HG03342 (cell line): ENCODE results near the gene USP6.
"Not testable (repeated sequence)": the region's sequence is repeated elsewhere in the genome, so short reads cannot be mapped to it uniquely, and the experiment has no call there.

Experiments
- ATAC-seq: cut with Tn5 transposase; IDR thresholded peaks from one replicate; pipeline ENCODE4 v1.9.1; 2021; ENCODE audit warnings: mild to moderate bottlenecking, moderate library complexity; ENCODE audit not compliant: unreplicated experiment

Gene USP6

GRCh38 chr17:5121186-5121841 is 5.5 kb downstream of the USP6 start:
- ATAC-seq = no peak

GRCh38 chr17:5122056-5122455 is 6.2 kb downstream of the USP6 start:
- not testable (repeated sequence) for ATAC-seq

DNA sequence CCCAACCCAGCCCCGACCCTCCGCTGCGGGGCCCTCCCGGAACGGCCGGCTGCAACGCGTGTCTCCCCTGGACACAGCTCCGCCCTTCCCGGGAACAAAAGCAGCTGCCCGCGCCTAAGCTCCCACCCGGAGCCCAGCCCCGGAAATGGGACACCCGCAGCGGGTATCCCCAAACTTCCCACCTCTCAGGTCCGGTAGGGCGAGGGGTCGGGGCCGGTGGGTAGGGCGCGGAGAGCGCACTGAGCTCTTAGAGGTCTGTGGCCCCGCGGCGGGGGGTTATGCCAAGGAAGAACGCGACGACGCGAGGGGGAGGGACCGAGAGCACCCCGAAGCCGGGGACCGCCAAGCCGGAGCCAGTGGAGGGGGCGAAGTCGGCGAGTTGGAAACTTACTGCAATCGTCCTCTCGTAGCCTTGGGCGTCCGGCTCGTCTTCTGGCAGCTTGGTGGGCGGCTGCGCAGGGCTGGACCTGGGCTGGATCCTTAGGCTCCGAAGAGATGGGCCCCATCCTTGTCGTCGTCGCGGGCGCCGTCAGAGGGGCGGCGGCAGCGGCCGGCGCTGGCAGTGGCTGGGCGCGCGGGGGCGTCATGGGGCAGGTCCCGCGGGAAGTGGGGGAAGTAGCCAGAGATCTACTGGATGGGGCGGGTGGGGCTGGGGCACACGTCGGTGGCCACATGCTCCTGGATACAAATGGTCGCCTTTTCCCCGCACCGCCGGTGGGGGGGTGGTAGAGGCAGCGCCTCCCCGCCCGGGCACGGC is 6.9 kb downstream of the USP6 start:
- no peak for ATAC-seq

DNA sequence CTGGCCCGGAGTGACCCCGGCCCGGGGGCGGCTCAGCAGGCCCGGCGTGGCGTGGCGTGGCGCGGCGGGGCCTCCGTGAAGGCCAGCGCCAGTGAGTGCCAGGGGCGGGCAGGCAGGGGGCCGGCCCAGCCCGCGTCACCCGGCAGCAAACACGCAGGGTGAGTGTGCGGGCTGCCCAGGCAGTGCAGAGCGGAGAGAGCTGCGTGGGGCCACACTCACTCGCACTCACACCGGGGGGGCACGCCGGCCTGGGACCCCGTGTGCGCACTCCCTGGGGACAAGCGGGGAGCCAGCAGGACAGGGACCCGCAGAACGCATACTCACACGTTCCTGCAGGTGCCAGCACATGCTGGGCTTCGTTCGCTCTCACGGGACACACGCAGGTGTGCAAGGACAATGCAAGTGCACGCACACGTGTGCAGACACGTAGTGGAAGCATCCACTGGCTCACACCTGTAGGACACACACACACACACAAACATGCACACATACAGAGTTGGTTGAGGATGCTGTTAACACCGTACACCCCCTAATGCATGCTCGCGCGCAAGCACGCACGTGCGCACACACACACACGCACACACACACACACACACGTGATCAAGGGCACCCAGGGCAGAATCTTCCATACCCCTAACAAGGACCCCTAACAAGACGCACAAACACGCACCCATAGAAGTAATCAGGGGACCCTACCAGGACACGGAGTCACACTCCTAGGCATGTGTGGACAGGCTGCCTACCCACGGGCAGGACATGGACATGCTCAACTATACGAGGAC is 7.7 kb downstream of the USP6 start:
- no peak for ATAC-seq

DNA sequence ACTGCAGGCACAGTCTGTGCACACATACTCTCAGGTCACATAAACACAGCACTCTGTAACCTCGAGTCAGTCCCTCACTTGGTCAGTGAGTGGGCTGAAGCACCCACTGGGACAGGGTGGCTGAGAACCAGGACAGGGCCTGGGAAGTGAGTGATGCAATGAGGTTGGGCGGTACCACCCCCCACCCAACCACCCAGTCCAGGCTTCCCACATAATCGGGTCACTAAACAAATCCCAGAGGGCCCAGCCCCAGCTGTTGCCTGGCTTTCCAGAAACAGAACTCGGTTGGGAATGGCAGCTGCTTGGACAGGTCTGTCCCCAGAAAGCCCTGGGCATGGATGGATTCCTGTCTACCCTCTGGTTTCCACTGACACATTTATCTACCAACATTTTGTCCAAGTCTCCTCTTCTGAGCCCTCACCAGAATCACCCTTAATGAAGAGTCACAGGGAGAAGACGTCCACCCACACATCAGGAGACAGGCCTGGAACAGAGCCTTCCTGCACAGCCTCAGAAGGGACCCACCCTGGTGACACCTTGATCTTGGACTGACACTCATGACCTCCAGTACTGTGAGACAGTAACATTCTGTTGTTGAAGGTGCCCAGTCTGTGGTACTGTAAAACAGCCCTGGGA is 8.4 kb downstream of the USP6 start:
- ATAC-seq = not testable (repeated sequence)

DNA sequence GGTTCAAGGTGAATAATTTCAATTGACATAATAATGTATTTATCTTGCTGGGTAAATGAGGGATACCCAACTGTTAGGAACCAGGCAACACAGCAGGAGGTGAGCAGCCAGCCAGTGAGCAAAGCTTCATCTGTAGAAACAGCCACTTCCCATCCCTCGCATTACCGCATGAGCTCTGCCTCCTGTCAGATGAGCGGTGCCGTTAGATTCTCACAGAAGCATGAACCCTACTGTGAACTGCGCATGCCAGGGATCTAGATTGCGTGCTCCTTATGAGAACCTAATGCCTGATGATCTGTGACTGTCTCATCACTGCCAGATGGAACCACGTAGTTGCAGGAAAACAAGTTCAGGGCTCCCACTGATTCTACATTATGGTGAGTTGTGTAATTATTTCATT is 9.1 kb downstream of the USP6 start:
- not testable (repeated sequence) for ATAC-seq

DNA sequence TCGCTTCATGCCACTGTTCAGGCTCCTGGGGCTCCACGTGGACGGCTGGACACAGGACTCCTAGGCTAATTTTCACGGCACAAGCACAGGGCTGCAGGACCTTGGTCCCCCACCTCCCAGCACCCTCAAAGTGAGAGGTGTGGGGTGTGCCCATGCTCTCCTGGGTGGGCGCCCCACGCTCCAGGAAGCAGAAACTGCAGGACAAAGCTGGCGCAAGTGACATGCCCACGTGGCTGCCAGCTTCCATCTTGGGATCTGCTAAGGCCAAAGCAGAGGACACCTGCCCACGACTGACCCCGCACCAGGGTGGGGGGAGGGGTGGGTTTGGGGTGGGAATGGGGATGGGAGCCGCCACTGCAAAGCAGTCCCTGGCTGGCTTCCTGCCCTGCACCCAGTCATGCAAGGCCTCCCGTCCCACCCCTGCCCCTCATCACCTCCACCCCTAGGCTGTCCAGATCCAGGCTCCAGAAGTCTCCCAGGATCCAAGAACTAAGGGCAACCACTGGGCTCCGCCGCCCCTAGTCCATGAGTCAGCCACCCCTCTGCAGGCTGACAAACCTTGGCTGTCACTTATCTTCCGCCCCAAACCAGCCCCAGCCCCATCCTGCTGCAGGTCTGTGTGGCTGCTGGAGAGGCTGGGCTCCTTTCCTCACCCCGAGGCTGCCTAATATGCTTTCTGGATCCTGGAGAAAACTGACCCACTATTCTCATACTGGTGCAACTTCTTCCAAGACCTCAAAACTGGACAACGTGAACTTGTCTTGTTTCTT is 11.1 kb downstream of the USP6 start:
- no peak for ATAC-seq

DNA sequence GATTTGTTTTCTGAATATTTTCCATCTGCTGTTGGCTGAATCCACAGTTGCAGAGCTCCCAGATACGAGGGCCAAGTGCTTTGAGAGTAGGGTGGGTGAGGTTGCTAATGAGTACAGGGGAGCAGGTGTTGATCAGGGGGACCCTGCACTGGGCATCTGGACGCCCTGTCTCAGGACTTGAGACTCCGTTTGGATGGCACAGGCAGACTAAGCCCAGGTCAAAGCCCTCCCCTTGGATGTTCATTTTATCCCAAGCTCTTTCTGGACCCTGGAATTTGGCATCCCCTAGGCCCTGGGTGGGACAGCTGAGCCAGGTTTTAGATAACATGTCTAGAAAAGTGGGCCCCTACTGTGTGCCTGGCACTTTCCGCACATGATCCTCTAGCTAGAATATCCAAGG is 12.1 kb downstream of the USP6 start:
- no peak for ATAC-seq

DNA sequence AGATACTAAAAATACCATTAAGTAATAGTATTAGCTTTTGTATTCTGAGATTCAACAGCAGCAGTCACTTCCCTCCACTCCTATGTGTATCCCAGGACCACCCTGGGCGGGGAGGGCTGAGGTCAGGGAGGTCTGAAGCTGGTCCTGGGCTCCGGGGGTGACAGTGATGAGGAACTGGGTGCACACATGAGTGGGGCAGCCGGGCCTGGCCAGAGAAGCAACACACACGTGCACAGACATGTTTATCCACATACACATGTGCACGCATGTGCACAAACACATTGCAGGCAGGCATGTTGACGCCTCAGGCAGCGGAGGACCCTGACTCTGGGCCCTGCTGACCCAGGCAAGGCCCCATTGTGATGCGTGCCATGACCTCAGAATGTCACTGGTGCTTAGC is 12.6 kb downstream of the USP6 start:
- ATAC-seq = not testable (repeated sequence)

- ATAC-seq = no peak
Observed at GRCh38 chr17:5128905-5129535, 13.2 kb downstream of the USP6 start.

DNA sequence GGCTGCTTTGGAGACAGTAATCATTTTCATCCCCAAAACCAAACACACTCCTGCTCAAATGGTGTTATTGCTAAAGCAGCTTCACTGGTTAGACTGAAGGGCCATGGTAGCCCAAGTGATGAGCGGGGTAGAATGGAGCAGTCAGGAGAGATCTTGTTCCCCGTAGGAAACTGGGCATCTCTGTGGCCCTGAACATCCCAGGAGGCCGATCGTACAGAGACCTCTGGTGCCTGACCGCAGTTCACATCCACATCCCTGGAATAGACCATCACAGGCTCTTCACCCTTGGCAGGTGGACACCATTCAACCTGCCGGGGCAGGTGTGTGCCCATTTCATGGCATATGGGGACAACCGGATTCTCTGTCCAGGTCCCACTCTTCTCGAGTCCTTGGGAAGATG is 13.9 kb downstream of the USP6 start:
- not testable (repeated sequence) for ATAC-seq

DNA sequence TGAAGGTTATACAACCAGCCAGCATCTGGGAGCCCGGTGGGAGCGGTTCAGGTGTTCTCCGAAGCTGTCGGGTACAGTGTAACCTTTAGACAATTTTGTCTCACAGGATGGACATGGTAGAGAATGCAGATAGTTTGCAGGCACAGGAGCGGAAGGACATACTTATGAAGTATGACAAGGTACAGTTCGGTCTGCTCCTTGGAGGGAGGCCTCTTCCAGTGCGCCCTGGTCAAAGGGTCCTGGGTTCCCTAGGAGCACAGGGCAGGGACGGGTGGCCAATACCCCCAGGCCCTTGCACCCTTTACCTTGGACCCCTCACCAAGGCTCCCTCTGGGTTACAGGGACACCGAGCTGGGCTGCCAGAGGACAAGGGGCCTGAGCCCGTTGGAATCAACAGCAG is 14.4 kb downstream of the USP6 start:
- not testable (repeated sequence) for ATAC-seq

DNA sequence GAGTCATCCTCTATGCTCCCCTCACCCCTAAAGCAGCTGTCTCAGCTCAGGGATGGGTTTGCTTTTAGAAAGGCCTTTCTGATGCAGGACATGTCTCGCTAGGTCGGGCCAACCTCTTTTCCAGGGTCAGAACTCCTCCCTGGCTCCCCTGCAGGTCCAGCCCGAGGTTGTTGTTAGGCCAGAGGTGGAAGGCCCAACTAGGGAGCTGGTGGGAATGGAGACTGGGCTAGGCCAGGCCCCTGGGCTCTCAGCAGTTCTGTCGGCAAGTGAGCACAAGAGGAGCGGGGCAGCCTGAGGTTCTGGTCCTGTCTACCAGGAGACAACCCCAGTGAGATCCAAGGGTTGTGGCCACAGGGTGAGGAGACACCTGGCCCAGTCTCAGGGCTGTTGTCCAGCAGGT is 14.9 kb downstream of the USP6 start:
- not testable (repeated sequence) for ATAC-seq

DNA sequence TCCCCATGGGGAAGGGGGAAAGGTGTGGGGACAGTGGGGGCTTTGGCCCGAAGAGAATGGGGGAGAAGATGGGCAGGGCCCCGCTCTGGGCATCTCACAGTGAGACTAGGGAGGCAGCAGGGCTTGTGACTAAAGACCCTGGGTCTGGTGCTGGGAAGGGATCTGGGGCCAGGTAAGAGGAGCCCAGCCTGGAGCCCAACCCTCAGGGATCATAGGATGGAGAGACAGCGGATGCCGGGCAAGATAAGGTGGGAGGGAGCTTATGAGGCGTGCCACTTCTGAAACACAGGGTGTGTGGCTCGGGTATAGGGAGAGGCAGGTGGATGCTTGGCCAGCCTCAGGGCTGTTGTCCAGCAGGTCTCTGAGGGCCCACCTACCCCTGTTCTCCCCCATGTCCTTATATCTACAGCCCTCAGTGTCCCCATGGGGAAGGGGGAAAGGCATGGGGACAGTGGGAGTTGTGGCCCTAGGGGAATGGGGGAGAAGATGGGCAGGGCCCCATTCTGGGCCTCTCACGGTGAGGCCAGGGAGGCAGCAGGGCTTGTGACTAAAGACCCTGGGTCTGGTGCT is 15.4 kb downstream of the USP6 start:
- ATAC-seq = no peak

GRCh38 chr17:5131799-5132502 is 16.1 kb downstream of the USP6 start:
- ATAC-seq = not testable (repeated sequence)

GRCh38 chr17:5132503-5133225 is 16.8 kb downstream of the USP6 start:
- ATAC-seq = not testable (repeated sequence)

GRCh38 chr17:5133311-5133710 is 17.5 kb downstream of the USP6 start:
- no peak for ATAC-seq

DNA sequence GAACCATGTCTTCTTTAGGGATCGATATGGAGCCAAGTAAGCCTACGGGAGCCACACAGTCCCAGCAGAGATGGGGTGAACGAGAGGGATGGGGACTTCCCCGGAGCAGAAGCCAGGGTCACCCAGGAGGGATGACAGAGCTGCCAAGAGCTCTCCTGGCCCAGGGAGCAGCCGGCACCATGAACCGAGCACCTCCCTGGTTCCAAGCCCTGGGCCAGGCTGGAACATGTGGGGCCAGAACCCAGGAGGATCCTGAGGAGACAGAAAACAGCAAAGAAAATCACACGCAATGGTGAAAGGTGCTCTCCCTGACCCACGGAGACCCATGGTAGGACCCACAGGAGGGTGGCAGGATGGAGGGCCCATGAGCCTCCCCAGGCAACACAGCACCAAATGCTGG is 18.1 kb downstream of the USP6 start:
- not testable (repeated sequence) for ATAC-seq
